ENCODE results near the gene MAEL. TPM values are rescaled to one million over a fixed set of nuclear protein-coding genes. Genes with fewer than 3 reads are reported as not detected.

The MAEL gene
- total and polyA plus RNA-seq, 2 donors (not counting 1 experiment from before 2014, with no cell fraction given): 0.04 TPM; not detected in 1

- TF ChIP-seq EZH2 (IDR thresholded peaks at IDR 0.05; ENCODE audit: borderline replicate concordance, insufficient read depth, low read depth, low read length, poor library complexity, severe bottlenecking): no peak
- TF ChIP-seq, protein P1, sequence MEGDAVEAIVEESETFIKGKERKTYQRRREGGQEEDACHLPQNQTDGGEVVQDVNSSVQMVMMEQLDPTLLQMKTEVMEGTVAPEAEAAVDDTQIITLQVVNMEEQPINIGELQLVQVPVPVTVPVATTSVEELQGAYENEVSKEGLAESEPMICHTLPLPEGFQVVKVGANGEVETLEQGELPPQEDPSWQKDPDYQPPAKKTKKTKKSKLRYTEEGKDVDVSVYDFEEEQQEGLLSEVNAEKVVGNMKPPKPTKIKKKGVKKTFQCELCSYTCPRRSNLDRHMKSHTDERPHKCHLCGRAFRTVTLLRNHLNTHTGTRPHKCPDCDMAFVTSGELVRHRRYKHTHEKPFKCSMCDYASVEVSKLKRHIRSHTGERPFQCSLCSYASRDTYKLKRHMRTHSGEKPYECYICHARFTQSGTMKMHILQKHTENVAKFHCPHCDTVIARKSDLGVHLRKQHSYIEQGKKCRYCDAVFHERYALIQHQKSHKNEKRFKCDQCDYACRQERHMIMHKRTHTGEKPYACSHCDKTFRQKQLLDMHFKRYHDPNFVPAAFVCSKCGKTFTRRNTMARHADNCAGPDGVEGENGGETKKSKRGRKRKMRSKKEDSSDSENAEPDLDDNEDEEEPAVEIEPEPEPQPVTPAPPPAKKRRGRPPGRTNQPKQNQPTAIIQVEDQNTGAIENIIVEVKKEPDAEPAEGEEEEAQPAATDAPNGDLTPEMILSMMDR (IDR thresholded peaks at IDR 0.05): no peak
- H3K4me1 ChIP-seq (ENCODE audit: control insufficient read depth in 2 of 2, insufficient read depth in 2 of 2, low read length in 2 of 2): no peaks in the 10 kb centered on the region
- H3K27me3 Mint-ChIP-seq: peaks cover 29% of the 10 kb centered on the region
- no peak overlapping the region for H2AFZ ChIP-seq (ENCODE audit: insufficient read depth, low read depth, low read length, poor library complexity, severe bottlenecking)
- 100% methylated on average over 2 of the region's 2 CpGs for WGBS (ENCODE audit: insufficient coverage)
- peaks cover 0 to 8% (median 2%) of the 10 kb centered on the region in 4 experiments for H3K27me3 ChIP-seq (replicated peaks in 1 of 4; ENCODE audit: control extremely low read depth in 1 of 4, control insufficient read depth in 3 of 4, insufficient read depth in 4 of 4, low read length in 3 of 4)
- H3K4me3 Mint-ChIP-seq: no peak overlapping the region
- no peaks in the 10 kb centered on the region for H3K4me1 Mint-ChIP-seq
- intact Hi-C loops (cut with micrococcal nuclease): no loop called here
- no peak overlapping the region for H3K27ac Mint-ChIP-seq
- no peak overlapping the region for H3K4me2 ChIP-seq (replicated peaks; ENCODE audit: low read depth, low read length, poor library complexity, severe bottlenecking)
- H3K9me3 Mint-ChIP-seq (ENCODE audit: insufficient read depth): no peaks in the 10 kb centered on the region
- H3K4me3 ChIP-seq (ENCODE audit: control extremely low read depth in 1 of 5, extremely low read depth in 1 of 5, insufficient read depth in 1 of 5, low read depth in 2 of 5, low read length in 4 of 5): no peak overlapping the region
- ChIA-PET CTCF (no interaction called here), POLR2A (no interaction called here)
- no peaks in the 10 kb centered on the region for H4K20me1 ChIP-seq (ENCODE audit: control insufficient read depth, insufficient read depth, low read length, poor library complexity, severe bottlenecking)
- H3K36me3 ChIP-seq (replicated peaks in 1 of 2; ENCODE audit: control extremely low read depth in 1 of 2, control insufficient read depth in 1 of 2, extremely low read depth in 1 of 2, insufficient read depth in 2 of 2, low read length in 1 of 2): no peaks in the 10 kb centered on the region
- no peak overlapping the region for H3K27ac ChIP-seq (ENCODE audit: low read length in 2 of 2)
- H3K9ac ChIP-seq (ENCODE audit: low read length): no peak overlapping the region
- H3K79me2 ChIP-seq (ENCODE audit: control insufficient read depth, insufficient read depth, low read length): no peaks in the 10 kb centered on the region
- DNase-seq: no peak
- no peaks in the 10 kb centered on the region for H3K9me3 ChIP-seq (ENCODE audit: control extremely low read depth in 1 of 3, control insufficient read depth in 2 of 3, insufficient read depth in 1 of 3, low read length in 2 of 3)
- no peak for ATAC-seq (ENCODE audit: low read depth)
Observed at GRCh38 chr1:167012570-167012969, 23.5 kb downstream of the MAEL start.

- H3K9ac ChIP-seq (ENCODE audit: low read length): no peak overlapping the region
- no peak overlapping the region for H3K27ac ChIP-seq (ENCODE audit: low read length in 2 of 2)
- no peaks in the 10 kb centered on the region for H3K79me2 ChIP-seq (ENCODE audit: control insufficient read depth, insufficient read depth, low read length)
- no peaks in the 10 kb centered on the region for H4K20me1 ChIP-seq (ENCODE audit: control insufficient read depth, insufficient read depth, low read length, poor library complexity, severe bottlenecking)
- H3K4me3 Mint-ChIP-seq: no peak overlapping the region
- H3K9me3 Mint-ChIP-seq (ENCODE audit: insufficient read depth): no peaks in the 10 kb centered on the region
- H3K27me3 Mint-ChIP-seq: peaks cover 29% of the 10 kb centered on the region
- H3K4me3 ChIP-seq (ENCODE audit: control extremely low read depth in 1 of 5, extremely low read depth in 1 of 5, insufficient read depth in 1 of 5, low read depth in 2 of 5, low read length in 4 of 5): no peak overlapping the region
- no peaks in the 10 kb centered on the region for H3K4me1 Mint-ChIP-seq
- POLR2A ChIA-PET: no interaction called here
- H3K27ac Mint-ChIP-seq: no peak overlapping the region
- H2AFZ ChIP-seq (ENCODE audit: insufficient read depth, low read depth, low read length, poor library complexity, severe bottlenecking): no peak overlapping the region
- no peak overlapping the region for H3K4me2 ChIP-seq (replicated peaks; ENCODE audit: low read depth, low read length, poor library complexity, severe bottlenecking)
- ATAC-seq (ENCODE audit: low read depth) (no peak), DNase-seq (no peak)
- no peaks in the 10 kb centered on the region for H3K9me3 ChIP-seq (ENCODE audit: control extremely low read depth in 1 of 3, control insufficient read depth in 2 of 3, insufficient read depth in 1 of 3, low read length in 2 of 3)
- TF ChIP-seq EZH2 (IDR thresholded peaks at IDR 0.05; ENCODE audit: borderline replicate concordance, insufficient read depth, low read depth, low read length, poor library complexity, severe bottlenecking): no peak
- TF ChIP-seq, protein P1 (IDR thresholded peaks at IDR 0.05): no peak
- intact Hi-C loops (cut with micrococcal nuclease): no loop called here
- CTCF ChIA-PET: no interaction called here
- no peaks in the 10 kb centered on the region for H3K36me3 ChIP-seq (replicated peaks in 1 of 2; ENCODE audit: control extremely low read depth in 1 of 2, control insufficient read depth in 1 of 2, extremely low read depth in 1 of 2, insufficient read depth in 2 of 2, low read length in 1 of 2)
- no peaks in the 10 kb centered on the region for H3K4me1 ChIP-seq (ENCODE audit: control insufficient read depth in 2 of 2, insufficient read depth in 2 of 2, low read length in 2 of 2)
- WGBS (ENCODE audit: insufficient coverage): 100% methylated on average over 3 of the region's 8 CpGs
- H3K27me3 ChIP-seq (replicated peaks in 1 of 4; ENCODE audit: control extremely low read depth in 1 of 4, control insufficient read depth in 3 of 4, insufficient read depth in 4 of 4, low read length in 3 of 4): peaks cover 0 to 8% (median 2%) of the 10 kb centered on the region in 4 experiments
Observed at GRCh38 chr1:167013108-167013929, 24.2 kb downstream of the MAEL start.

Data from B cell (primary cell).